CD4-positive, alpha-beta T cell treated with Interleukin-12 subunit alpha and Interleukin-12 subunit beta, for 1 hour (primary cell): Measurements from ENCODE around the gene LRRC23.
A peak's percentile ranks its signal among the peaks of the same experiment; 100 is the strongest.

Experiments
- DNase-seq: peaks from one replicate; pipeline ENCODE4 v3.0.0-alpha.2; 2020

LRRC23 gene

DNA sequence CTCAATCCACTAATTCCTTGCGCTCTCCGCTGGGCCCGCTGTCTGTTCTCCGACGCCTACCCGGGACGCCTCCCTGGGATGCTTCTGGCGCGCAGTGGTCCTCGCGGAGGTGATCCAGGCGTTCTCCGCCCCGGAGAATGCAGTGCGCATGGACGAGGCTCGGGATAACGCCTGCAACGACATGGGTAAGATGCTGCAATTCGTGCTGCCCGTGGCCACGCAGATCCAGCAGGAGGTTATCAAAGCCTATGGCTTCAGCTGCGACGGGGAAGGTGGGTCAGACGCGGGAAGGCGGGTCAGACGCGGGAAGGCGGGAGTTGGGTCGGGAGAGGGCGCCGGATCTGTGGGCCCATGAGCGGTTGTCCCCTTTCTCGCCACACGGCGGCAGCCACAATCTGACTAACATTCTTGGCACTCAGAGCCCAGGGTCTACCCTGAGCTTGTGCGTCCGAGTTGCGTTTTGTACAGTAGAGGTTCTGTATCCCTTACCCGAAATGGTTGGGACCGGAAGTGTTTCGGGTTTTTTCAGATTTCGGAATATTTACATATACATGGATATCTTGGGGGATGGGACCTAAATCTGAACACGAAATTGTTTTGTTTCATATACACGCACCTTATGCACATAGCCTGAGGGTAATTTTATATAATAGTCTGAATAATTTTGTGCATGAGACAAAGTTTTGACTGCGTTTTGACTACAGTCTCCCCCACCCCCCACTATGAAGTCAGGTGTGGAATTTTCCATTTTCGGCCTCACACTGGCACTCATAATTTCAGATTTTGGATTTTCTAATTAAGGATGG, 40.0 kb downstream of the LRRC23 start:
- DNase-seq: peak; percentile 90

- no peak for DNase-seq
Measured at GRCh38 chr12:6945613-6946012, 41.0 kb downstream of the LRRC23 start.

DNA sequence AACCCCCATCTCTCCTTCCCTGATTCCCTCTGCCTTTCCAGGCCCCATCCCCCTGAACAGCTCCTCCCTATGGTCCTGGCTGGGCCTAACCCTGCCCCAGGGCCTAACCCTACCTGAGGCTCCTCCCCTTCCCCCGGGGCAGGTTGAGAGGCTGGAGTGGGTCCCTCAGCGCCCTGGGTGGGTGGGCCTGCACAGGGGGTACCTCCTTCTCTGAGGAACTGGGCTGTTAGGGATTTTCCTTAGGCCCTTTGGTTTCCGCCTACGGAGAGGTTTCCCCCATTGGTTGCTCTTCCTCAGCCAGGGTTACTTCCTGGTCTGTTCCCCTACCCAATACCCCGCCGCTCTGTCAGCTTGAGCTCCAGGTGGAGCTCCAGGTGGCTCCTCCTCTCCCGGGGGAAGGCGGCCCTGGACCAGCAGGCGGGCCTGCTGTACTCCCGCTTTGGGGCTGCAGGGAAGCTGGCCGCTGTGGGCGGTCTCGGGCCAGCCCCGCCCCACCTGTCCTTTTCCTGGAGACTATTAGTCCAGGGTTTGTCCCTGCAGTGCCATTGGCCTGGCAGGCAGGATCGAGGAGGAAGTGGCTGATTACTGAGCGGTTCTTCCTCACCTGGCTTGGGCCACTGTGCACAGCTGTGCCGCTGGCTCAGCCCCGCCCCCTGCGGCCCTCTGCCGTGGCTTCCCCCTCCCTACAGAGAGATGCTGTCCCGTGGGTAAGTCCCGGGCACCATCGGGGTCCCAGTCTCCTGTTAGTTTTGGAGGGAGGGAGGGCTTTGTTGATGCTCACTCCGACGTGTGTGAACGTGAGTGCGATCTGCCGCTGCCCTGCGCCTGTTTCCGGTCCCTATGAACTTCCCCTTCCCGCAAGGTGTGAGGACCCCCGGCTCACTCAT, 41.7 kb downstream of the LRRC23 start:
- peak; percentile 76 for DNase-seq

DNA sequence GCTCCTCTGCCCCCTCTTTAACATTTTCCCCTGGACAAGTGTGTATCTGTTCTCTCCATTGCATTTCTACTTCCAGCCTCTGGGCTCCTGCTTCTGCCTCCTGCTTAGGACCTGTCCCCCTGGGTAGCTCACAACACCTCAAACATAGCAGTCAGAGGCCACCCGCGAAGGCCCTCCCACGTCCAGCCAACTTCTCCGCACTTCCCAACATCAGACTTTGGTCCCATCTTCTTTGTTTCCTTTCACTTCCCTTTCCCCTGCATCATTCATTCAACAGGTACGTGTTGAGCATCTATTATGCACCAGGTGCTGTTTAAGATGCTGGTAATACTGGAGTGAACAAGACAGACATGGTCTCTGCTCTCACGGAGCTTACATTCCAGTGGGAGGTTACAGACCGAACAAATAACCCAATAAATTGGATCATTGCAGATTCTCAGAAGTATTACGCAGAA, 42.3 kb downstream of the LRRC23 start:
- no peak for DNase-seq

GRCh38 chr12:6947615-6948014, 43.0 kb downstream of the LRRC23 start:
- DNase-seq: no peak

DNA sequence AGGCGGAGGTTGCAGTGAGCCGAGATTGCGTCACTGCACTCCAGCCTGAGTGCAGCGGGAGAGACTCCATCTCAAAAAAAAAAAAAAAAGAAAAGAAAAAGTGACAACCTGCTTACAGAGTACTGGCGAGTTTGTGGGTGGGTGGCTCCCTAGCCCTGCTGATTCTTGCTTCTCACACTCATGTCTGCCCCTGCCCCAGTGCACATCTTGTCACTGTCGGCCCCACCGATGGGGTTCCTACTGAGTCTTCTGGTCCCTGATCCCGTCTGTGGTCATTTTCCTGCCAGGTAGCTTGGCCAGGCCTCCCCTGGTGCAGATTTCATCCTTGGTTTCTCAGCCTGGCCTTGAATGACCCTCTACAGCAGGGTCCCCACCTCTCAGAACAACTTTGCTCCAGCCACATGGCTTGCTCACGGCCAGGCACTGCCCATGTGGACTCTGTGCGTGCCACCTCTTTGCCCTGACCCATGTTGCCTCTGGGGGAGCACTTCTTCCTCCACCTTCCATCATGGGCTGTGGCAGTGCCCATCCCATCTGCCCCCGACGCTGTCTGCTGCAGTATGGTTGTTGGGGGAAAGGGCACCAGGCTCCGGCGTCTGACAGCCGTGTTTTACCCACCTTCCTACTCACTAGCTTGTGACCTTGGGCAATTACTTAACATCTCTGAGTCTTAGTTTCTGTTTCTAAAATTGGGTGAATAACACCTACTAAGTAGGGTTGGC, 44.4 kb downstream of the LRRC23 start:
- peak; percentile 62 for DNase-seq

GRCh38 chr12:6950401-6950801, 45.8 kb downstream of the LRRC23 start:
- DNase-seq: peak; percentile 63

DNA sequence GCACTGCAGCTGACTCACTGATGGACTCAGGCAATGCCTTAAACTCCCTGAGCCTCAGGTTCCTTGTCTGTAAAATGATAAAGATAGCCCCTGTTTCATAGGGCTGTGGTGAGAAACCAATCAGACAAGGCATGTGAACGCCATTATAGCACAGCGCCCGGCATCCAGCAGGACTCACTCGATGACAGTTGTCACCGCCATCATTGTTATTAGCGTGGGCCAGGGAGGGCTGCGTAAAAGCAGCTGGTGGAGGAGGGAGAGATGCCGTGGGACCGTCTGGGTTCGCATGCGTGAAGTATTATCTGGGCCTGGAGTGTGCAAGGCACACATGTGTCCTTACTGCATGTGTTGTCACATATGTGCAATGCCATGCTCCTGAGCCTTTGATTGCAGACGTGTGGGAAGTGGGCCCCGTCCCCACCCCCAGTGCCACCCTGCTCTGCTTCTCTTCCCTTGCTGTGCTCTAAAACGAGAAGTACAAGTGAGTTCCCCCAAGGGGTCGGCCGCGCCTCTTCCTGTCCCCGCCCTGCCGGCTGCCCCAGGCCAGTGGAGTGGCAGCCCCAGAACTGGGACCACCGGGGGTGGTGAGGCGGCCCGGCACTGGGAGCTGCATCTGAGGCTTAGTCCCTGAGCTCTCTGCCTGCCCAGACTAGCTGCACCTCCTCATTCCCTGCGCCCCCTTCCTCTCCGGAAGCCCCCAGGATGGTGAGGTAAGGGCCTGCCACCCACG, 46.4 kb downstream of the LRRC23 start, which contains the start of gene PTPN6:
Gene PTPN6 (plus strand): TSS at position 546 of the 730 bp plus-strand sequence. CDS start 157 bp downstream, at position 703.
- DNase-seq: peak; percentile 65

DNA sequence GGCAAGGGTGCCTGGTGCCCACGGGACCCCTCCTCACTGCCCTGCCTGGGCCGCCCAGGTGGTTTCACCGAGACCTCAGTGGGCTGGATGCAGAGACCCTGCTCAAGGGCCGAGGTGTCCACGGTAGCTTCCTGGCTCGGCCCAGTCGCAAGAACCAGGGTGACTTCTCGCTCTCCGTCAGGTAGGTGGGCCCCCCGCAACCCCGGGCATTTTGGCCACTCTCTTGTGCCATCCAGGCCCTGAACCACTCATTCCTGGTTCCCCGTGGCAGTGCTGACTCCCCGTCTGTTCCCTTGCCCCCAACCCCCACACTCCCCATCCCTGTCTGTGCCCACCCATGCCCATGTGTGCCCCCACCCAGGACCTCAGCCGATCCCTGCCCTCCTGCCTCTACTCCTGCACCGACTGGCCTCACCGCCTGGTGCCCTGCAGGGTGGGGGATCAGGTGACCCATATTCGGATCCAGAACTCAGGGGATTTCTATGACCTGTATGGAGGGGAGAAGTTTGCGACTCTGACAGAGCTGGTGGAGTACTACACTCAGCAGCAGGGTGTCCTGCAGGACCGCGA, 47.0 kb downstream of the LRRC23 start:
- no peak for DNase-seq

DNA sequence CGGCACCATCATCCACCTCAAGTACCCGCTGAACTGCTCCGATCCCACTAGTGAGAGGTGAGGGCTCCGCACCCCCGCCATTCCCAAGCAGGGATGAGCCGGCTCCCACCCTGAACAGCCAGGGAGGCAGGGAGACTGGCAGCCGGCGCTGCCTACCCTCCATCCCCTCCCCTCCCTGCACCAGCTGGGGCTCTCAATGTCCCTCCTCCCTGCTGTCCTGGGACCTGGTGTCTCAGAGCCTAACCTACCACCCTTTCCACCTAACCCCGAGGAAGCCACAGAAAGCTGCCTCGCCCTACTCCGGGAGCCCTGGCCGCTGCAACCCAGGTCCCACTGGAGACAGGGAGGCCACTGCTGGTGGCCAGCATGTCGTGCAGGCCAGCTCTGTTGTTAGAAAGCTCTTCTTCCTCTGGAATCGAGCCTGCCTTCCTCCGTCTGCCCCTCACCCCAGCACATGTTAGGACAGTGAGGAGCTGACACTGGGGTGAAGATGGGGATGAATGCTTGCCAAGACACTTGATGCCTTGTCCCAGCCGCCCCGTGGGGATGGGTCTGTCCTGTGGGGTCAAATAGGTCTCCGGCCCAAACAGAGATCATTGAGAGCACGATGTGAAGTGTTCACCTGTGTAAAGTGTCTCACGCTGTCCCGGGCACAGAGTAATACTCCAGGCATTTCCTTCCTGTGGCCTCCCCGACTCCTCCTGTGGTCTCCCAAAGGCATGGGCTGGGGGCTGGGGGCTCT, 47.7 kb downstream of the LRRC23 start:
- no peak for DNase-seq

GRCh38 chr12:6952863-6953441, 48.3 kb downstream of the LRRC23 start:
- DNase-seq: no peak

DNA sequence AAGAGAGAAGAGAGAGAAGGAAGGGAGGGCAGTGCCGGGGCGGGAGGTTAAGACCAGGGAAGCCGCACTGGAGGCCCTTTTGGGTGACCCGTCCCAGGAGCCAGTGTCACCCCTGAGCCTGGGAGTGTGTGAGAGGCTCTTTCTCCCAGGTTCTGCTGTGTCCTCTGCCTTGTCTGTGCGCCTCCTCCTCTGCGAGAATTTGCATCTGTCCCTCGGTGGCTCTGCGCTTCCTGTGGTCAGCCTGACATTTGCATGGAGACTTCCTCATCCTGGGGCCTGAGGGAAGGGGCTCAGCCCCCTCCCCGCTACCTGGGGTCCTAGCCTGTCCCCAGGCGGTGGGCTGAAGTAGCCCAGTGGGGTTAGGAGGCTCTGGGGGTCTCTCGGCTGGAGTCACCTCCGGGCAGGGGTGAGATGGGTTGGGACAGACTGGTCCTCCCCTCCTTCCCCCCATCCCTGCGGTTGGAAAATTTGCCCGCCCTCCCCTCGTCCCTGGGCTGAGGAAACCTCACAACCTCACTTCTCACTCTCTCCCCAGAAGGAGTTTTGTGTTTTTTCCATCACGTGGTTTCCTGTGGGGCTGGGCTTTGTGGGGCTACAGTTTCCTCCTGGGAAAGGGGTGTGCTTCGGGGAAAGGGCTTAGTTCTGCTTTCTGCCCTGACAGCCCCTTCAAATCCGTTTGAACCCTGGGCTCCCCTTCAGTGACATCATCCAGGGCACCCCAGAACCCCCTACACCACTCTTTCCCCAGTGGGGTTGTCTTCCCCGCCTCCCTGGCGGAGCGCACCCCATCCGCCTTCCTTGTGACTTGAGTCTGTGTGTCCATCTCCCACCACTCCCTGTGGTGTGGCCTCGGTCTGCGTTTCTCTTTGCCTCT, 49.1 kb downstream of the LRRC23 start:
- peak; percentile 85 for DNase-seq

- no peak for DNase-seq
Measured at GRCh38 chr12:6954316-6955107, 49.9 kb downstream of the LRRC23 start.

DNA sequence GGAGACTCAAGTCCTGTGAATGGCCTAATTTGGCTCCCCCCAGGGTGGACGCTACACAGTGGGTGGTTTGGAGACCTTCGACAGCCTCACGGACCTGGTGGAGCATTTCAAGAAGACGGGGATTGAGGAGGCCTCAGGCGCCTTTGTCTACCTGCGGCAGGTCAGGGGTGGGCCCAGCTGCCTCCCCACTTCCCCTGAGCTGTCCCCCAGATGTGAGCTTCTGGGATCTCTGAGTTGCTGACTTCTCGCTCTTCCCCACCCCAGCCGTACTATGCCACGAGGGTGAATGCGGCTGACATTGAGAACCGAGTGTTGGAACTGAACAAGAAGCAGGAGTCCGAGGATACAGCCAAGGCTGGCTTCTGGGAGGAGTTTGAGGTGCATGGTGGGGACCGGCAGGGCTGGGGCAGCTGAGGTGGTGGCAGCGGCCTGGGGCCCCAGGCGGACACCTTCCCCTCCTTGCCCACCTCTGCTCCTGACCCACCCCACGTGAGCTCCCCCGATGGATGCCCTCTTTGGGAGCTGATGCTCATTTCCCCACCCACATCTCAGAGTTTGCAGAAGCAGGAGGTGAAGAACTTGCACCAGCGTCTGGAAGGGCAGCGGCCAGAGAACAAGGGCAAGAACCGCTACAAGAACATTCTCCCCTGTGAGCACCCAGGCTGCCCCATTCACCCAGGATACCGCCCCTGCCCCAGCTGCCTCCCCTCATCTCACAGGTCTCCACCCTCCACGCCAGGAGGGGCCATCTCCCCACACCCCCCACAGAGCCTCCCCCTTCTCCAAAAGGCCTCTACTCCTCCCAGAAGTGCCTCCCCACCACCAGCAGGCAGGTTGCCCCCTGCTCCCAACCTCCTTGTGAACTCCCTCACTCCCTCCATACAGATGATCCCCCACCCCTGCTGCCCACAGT, 50.7 kb downstream of the LRRC23 start:
- no peak for DNase-seq

- peak; percentile 46 for DNase-seq
Measured at GRCh38 chr12:6956021-6956727, 51.6 kb downstream of the LRRC23 start.

- peak; percentile 68 for DNase-seq
Measured at GRCh38 chr12:6957151-6957701, 52.6 kb downstream of the LRRC23 start.
